ENCODE results near the gene DNASE2.
A peak's percentile ranks its signal among the peaks of the same experiment; 100 is the strongest.
"Not testable (repeated sequence)": the region's sequence is repeated elsewhere in the genome, so short reads cannot be mapped to it uniquely, and the experiment has no call there.

The DNASE2 gene

GRCh38 chr19:12918253-12918652, 37.0 kb upstream of the DNASE2 start:
- DNase-seq, result no peak
- H3K4me1 Mint-ChIP-seq, result peaks cover 11% of the 10 kb centered on the region
- no peak overlapping the region for H3K27ac Mint-ChIP-seq
- no peak for TF ChIP-seq CTCF (IDR thresholded peaks at IDR 0.05)
- peaks cover 8% of the 10 kb centered on the region for H3K9me3 Mint-ChIP-seq
- peaks cover 12% of the 10 kb centered on the region for H3K27me3 Mint-ChIP-seq (ENCODE audit: low read depth, poor library complexity)
- H3K4me3 Mint-ChIP-seq, result no peak overlapping the region
- H3K36me3 Mint-ChIP-seq (ENCODE audit: low read depth), result peaks cover 24% of the 10 kb centered on the region

- Mint-ChIP-seq H3K27me3 (ENCODE audit: low read depth, poor library complexity) (peaks cover 12% of the 10 kb centered on the region), H3K4me1 (peaks cover 24% of the 10 kb centered on the region)
- H3K9me3 Mint-ChIP-seq; H3K36me3 Mint-ChIP-seq (ENCODE audit: low read depth); H3K4me3 Mint-ChIP-seq; H3K27ac Mint-ChIP-seq; DNase-seq: not testable (repeated sequence)
Observed at GRCh38 chr19:12915860-12916259, 34.6 kb upstream of the DNASE2 start.

- peak overlapping the region; percentile 45 for H3K4me3 Mint-ChIP-seq
Observed at GRCh38 chr19:12913851-12914690, 32.8 kb upstream of the DNASE2 start.

GRCh38 chr19:12913011-12913561, 31.8 kb upstream of the DNASE2 start:
- DNase-seq, result peak; percentile 29
- Mint-ChIP-seq H3K9me3 (no peaks in the 10 kb centered on the region), H3K4me3 (peak overlapping the region; percentile 6), H3K4me1 (peaks cover 34% of the 10 kb centered on the region), H3K27me3 (ENCODE audit: low read depth, poor library complexity) (peaks cover 3% of the 10 kb centered on the region), H3K36me3 (ENCODE audit: low read depth) (no peaks in the 10 kb centered on the region), H3K27ac (peak overlapping the region; percentile 78)
- TF ChIP-seq CTCF (IDR thresholded peaks at IDR 0.05), result no peak

More at GRCh38 chr19:12913851-12914690, 32.8 kb upstream of the DNASE2 start:
- H3K9me3 Mint-ChIP-seq, result peaks cover 7% of the 10 kb centered on the region
- DNase-seq, result no peak
- H3K4me1 Mint-ChIP-seq, result peaks cover 27% of the 10 kb centered on the region
- TF ChIP-seq CTCF (IDR thresholded peaks at IDR 0.05), result no peak
- peaks cover 7% of the 10 kb centered on the region for H3K27me3 Mint-ChIP-seq (ENCODE audit: low read depth, poor library complexity)
- peak overlapping the region; percentile 78 for H3K27ac Mint-ChIP-seq
- no peaks in the 10 kb centered on the region for H3K36me3 Mint-ChIP-seq (ENCODE audit: low read depth)

DNA sequence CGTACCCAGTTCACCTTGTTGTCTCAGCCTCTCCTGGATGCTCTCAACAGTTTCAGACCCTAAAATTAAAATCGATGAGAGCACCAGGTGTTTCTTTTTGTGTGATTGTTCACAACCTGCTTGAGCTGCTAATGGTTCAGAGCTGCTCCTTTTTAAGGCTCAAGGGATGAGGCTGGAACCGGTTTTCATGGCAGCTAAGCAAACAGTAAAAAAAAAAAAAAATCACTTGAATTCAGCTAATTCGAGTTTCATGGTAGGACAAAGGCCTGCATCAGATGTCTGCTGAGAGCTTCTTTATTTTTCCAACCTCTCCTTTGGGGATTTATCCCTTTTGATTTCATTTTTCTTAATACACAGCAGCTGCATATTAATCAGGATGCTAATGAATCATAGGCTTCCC, 31.3 kb upstream of the DNASE2 start:
- TF ChIP-seq CTCF (IDR thresholded peaks at IDR 0.05), result no peak
- no peak for DNase-seq
- Mint-ChIP-seq H3K4me1 (peaks cover 34% of the 10 kb centered on the region), H3K4me3 (no peak overlapping the region), H3K9me3 (no peaks in the 10 kb centered on the region), H3K36me3 (ENCODE audit: low read depth) (no peaks in the 10 kb centered on the region), H3K27ac (no peak overlapping the region), H3K27me3 (ENCODE audit: low read depth, poor library complexity) (peaks cover 3% of the 10 kb centered on the region)

GRCh38 chr19:12907166-12907565, 25.9 kb upstream of the DNASE2 start:
- Mint-ChIP-seq H3K4me3 (no peak overlapping the region), H3K9me3 (no peaks in the 10 kb centered on the region), H3K36me3 (ENCODE audit: low read depth) (no peaks in the 10 kb centered on the region), H3K27ac (no peak overlapping the region), H3K4me1 (peaks cover 12% of the 10 kb centered on the region), H3K27me3 (ENCODE audit: low read depth, poor library complexity) (peaks cover 3% of the 10 kb centered on the region)
- no peak for DNase-seq
- no peak for TF ChIP-seq CTCF (IDR thresholded peaks at IDR 0.05)
